Central memory CD8-positive, alpha-beta T cell (primary cell): ENCODE results near the gene CREB3L2.

ENCODE experiments used
- ATAC-seq: fragments of 150-1000 bp; cut with Tn5 transposase; replicated peaks from 2 replicates; pipeline ENCODE4 v1.10.0; 2022; ENCODE audit warnings: mild to moderate bottlenecking, moderate FRiP score, moderate number of reproducible peaks; ENCODE audit not compliant: poor library complexity, severe bottlenecking; ENCODE audit errors: extremely low read depth
- DNase-seq, 2 donors: peaks; one replicate each; pipeline ENCODE4 v3.0.0; 2021; ENCODE audit warnings: low spot score in 2 of 2
- H3K27ac Mint-ChIP-seq: one replicate; pipeline ENCODE4 v1.8.0; 2022; ENCODE audit warnings: low read depth, mild to moderate bottlenecking, moderate library complexity, mixed read lengths
- H3K27me3 Mint-ChIP-seq: one replicate; pipeline ENCODE4 v1.8.0; 2022; ENCODE audit warnings: mixed read lengths
- H3K36me3 Mint-ChIP-seq: one replicate; pipeline ENCODE4 v1.8.0; 2022; ENCODE audit warnings: mild to moderate bottlenecking, moderate library complexity, mixed read lengths; ENCODE audit not compliant: insufficient read depth
- H3K4me1 Mint-ChIP-seq: one replicate; pipeline ENCODE4 v1.8.0; 2022; ENCODE audit warnings: mixed read lengths
- H3K4me3 Mint-ChIP-seq: one replicate; pipeline ENCODE4 v1.8.0; 2022; ENCODE audit warnings: mild to moderate bottlenecking, moderate library complexity, mixed read lengths
- H3K9me3 Mint-ChIP-seq: one replicate; pipeline ENCODE4 v1.8.0; 2022; ENCODE audit warnings: mixed read lengths

The CREB3L2 gene

GRCh38 chr7:137882806-137883205 is 119.1 kb downstream of the CREB3L2 start:
- no peak overlapping the region for H3K27ac Mint-ChIP-seq
- ATAC-seq, result no peak
- peaks cover 23% of the 10 kb centered on the region for H3K36me3 Mint-ChIP-seq
- H3K27me3 Mint-ChIP-seq, result no peaks in the 10 kb centered on the region
- no peaks in the 10 kb centered on the region for H3K9me3 Mint-ChIP-seq
- peaks cover 6% of the 10 kb centered on the region for H3K4me1 Mint-ChIP-seq
- H3K4me3 Mint-ChIP-seq, result no peak overlapping the region
- no peak for DNase-seq

DNA sequence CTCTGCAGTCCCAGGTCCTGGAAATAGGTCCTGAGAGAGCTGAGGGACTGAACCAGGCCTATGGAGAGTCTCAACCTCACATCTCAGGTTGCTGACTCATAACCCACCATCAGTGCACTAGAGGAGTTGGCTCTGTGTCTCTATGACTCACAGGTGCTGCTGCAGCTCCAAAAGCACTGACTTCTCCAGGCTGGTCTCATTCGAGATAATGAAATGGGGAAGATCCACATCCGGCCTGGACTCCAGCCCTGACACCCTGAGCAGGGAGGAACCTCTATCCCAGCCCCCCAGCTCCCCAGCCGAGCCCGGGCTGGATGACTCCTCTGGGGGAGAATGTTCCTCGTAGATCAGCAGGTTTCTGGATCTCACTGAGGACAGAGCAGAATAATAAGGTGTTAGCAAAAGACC is 119.6 kb downstream of the CREB3L2 start:
- Mint-ChIP-seq H3K27ac (no peak overlapping the region), H3K9me3 (no peaks in the 10 kb centered on the region), H3K4me1 (peaks cover 6% of the 10 kb centered on the region), H3K36me3 (peaks cover 23% of the 10 kb centered on the region), H3K4me3 (no peak overlapping the region), H3K27me3 (no peaks in the 10 kb centered on the region)
- no peak for ATAC-seq
- no peak for DNase-seq

GRCh38 chr7:137881607-137882260 is 120.2 kb downstream of the CREB3L2 start:
- H3K27me3 Mint-ChIP-seq, result no peaks in the 10 kb centered on the region
- H3K36me3 Mint-ChIP-seq, result peaks cover 24% of the 10 kb centered on the region
- H3K27ac Mint-ChIP-seq, result no peak overlapping the region
- H3K4me1 Mint-ChIP-seq, result peaks cover 6% of the 10 kb centered on the region
- no peak overlapping the region for H3K4me3 Mint-ChIP-seq
- DNase-seq (no peak), ATAC-seq (no peak)
- no peaks in the 10 kb centered on the region for H3K9me3 Mint-ChIP-seq

DNA sequence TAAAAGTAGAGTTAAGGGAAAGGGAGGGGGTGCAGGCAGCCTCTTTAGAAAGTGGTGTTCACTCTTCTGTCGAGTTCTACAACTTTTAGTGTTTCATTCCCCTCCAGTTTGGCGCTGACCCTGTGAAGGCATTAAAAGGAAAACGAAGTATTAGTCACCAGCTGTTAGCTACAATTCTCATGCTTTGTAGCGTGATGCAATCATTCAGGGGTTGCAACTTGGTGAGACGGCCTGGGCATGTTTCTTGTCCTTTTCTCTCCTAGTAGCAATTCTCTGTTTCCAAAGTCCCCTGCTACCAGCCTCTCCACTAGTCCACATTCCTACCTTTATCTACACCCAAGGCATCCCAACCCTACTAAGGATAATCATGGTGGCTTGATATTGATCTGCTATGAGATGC is 121.5 kb downstream of the CREB3L2 start:
- H3K27ac Mint-ChIP-seq, result no peak overlapping the region
- ATAC-seq (no peak), DNase-seq (no peak)
- no peak overlapping the region for H3K4me3 Mint-ChIP-seq
- no peaks in the 10 kb centered on the region for H3K4me1 Mint-ChIP-seq
- H3K9me3 Mint-ChIP-seq, result no peaks in the 10 kb centered on the region
- H3K27me3 Mint-ChIP-seq, result no peaks in the 10 kb centered on the region
- peaks cover 23% of the 10 kb centered on the region for H3K36me3 Mint-ChIP-seq

DNA sequence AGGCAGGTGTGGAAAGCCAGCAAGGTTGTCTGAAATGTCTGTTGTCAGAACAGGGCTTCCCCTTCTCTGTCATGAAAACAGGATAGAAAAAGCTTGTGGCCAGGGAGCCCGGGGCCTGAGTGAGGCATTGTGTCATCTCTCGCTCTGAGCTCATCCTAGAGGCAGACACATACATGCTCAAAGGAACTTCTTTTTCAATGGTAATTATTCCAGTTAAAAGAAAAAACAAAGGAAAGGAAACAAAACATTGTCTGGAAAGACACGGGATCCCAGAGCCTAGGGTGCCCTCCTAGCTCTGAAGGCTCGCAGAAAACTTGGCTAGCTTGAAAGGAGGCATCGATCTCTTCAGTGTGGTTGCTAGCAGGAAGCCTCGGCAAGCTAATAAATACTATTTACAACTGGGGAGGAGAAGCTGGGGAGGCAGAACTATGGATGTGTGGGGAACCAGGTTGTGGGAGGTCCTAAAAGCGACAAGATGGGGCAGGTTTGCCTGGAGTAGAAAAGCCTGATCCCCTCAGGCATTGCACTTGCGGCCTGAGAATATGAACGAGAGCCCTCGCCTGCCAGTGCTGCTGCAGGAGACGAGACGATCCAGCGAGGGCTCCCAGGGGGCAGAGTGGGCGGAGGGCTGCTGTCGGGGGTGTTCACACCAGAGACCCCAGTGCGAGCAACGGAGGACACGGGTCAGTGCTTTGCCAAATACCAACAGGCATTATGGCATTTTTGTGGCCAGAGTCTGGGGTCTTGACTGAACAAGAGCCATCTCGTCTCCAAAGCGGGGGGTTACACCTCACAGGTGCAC is 122.3 kb downstream of the CREB3L2 start:
- Mint-ChIP-seq H3K4me1 (no peaks in the 10 kb centered on the region), H3K27ac (no peak overlapping the region), H3K9me3 (no peaks in the 10 kb centered on the region), H3K27me3 (no peaks in the 10 kb centered on the region), H3K4me3 (no peak overlapping the region), H3K36me3 (peaks cover 27% of the 10 kb centered on the region)
- ATAC-seq (no peak), DNase-seq (no peak)

DNA sequence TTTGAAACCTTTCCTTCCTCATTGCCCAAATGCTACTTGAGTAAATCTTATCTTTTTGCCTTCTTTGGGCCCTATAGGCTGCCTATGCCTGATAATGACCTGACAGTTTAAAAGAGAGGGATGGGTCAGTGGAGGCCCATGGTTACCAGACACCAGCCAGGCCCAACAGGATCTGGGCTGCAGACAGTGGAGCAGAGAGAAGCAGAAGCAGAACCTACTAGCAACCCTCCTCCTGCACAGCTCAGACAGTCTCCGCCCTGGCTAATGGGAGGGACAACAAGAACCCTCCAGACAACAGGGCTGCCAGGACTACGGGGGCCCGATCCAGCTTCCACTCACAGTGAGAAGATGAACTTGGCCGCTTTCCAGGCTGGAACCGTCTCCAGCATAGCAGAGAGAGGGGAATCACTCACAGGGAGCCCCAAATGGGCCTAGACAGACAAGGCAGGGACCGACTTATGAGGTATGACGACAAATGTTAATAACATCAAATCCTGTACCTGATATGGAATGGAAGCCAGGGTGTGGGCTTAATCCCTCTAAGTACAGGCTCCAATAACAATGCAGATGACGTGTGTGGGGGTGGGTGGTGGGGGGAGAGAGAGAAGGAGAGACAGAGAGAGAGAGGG is 123.4 kb downstream of the CREB3L2 start:
- Mint-ChIP-seq H3K27me3 (no peaks in the 10 kb centered on the region), H3K36me3 (peaks cover 27% of the 10 kb centered on the region), H3K9me3 (no peaks in the 10 kb centered on the region), H3K27ac (no peak overlapping the region), H3K4me1 (no peaks in the 10 kb centered on the region), H3K4me3 (no peak overlapping the region)
- ATAC-seq (no peak), DNase-seq (no peak)

DNA sequence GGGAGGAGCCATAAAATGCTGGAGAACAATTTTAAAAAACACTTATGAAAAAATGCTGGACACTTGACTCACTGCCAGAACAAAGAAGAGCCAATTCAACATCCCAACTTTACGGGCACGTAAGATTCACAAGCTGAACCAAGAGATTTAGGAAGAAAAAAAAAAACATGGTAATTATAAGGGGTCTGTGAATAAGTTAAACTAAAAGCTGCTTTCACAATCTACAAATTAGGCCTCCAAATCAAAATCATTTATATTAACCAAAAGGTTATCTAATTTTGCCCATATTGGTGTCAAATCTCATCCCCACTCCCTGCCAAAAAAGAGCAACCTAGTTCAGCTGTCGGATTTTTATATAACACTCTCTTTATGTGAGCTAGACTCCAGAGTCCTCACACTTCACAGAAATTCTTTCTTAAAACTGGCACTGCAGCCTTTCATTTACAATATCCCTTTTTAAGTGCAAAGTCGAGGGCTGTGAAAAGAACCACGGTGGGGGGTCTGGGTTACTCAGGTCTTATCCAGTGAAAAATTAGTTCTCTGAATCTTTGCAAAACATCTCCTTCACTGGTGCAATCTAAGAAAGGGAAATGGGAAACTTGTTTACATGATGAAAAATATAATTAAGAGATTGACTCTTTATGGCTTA is 124.7 kb downstream of the CREB3L2 start:
- no peak overlapping the region for H3K4me3 Mint-ChIP-seq
- no peaks in the 10 kb centered on the region for H3K27me3 Mint-ChIP-seq
- ATAC-seq (no peak), DNase-seq (no peak)
- no peaks in the 10 kb centered on the region for H3K4me1 Mint-ChIP-seq
- no peaks in the 10 kb centered on the region for H3K9me3 Mint-ChIP-seq
- H3K36me3 Mint-ChIP-seq, result peaks cover 26% of the 10 kb centered on the region
- H3K27ac Mint-ChIP-seq, result no peak overlapping the region

- no peak for ATAC-seq
- no peaks in the 10 kb centered on the region for H3K9me3 Mint-ChIP-seq
- DNase-seq, result no peak
- H3K27ac Mint-ChIP-seq, result no peak overlapping the region
- H3K27me3 Mint-ChIP-seq, result no peaks in the 10 kb centered on the region
- H3K4me3 Mint-ChIP-seq, result no peak overlapping the region
- H3K4me1 Mint-ChIP-seq, result no peaks in the 10 kb centered on the region
- H3K36me3 Mint-ChIP-seq, result peaks cover 24% of the 10 kb centered on the region
Measured at GRCh38 chr7:137875746-137876145, 126.1 kb downstream of the CREB3L2 start.

DNA sequence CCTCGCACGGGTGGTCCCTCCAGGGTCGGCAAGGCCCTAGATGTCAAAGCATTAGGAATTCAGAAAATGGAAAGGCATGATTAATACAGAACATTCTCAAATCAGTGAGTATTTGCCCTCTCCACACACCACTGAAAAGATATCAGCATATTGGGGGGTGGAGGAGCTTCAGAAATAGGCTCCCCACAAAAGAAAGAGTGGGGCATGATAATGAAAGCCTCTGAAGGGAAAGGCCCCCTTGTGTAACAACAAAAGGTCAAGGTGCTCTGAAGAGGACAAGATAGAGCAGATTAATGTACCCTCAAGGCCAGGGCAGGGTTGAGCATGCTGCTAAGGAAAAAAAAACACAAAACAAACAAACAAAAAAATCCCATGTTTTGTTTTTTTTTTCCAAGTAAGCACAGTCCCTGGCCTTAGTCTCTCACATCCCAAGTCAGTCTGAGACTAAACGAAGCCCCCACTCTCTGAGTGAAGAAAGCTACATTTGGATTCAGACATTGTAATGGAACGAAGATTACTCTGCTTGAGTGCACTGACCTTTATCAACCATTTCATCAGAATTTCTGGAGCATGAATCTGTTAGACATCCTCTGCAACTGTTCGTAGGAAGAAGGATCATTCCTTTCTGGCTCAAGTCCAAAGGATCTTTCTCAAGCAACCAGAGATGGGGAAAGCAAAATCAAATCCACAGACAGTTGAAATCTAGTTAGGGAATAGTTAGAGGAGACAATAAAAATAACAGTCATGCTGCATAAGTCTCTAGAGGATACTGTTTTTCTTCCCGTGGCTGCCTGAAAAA is 127.7 kb downstream of the CREB3L2 start:
- Mint-ChIP-seq H3K4me3 (no peak overlapping the region), H3K27me3 (no peaks in the 10 kb centered on the region), H3K9me3 (no peaks in the 10 kb centered on the region), H3K4me1 (no peaks in the 10 kb centered on the region), H3K36me3 (peaks cover 19% of the 10 kb centered on the region), H3K27ac (no peak overlapping the region)
- no peak for DNase-seq
- ATAC-seq, result no peak

- DNase-seq (no peak), ATAC-seq (no peak)
- Mint-ChIP-seq H3K27me3 (no peaks in the 10 kb centered on the region), H3K4me3 (no peak overlapping the region), H3K9me3 (no peaks in the 10 kb centered on the region), H3K27ac (no peak overlapping the region), H3K36me3 (peaks cover 19% of the 10 kb centered on the region), H3K4me1 (no peaks in the 10 kb centered on the region)
Measured at GRCh38 chr7:137873524-137873923, 128.4 kb downstream of the CREB3L2 start.

GRCh38 chr7:137871170-137871915 is 130.5 kb downstream of the CREB3L2 start:
- no peak for ATAC-seq
- H3K36me3 Mint-ChIP-seq, result peaks cover 14% of the 10 kb centered on the region
- H3K27me3 Mint-ChIP-seq, result no peaks in the 10 kb centered on the region
- no peaks in the 10 kb centered on the region for H3K9me3 Mint-ChIP-seq
- H3K4me1 Mint-ChIP-seq, result no peaks in the 10 kb centered on the region
- no peak overlapping the region for H3K4me3 Mint-ChIP-seq
- H3K27ac Mint-ChIP-seq, result no peak overlapping the region
- DNase-seq, result no peak
